ENCODE measurements around the gene ARHGAP8. TPM values are rescaled to one million over a fixed set of nuclear protein-coding genes. Genes with fewer than 3 reads are reported as not detected.
"Not testable (repeated sequence)": the region's sequence is repeated elsewhere in the genome, so short reads cannot be mapped to it uniquely, and the experiment has no call there.

Gene ARHGAP8
- total RNA-seq, 1 experiment from 2014 or later: 24.8 TPM

DNA sequence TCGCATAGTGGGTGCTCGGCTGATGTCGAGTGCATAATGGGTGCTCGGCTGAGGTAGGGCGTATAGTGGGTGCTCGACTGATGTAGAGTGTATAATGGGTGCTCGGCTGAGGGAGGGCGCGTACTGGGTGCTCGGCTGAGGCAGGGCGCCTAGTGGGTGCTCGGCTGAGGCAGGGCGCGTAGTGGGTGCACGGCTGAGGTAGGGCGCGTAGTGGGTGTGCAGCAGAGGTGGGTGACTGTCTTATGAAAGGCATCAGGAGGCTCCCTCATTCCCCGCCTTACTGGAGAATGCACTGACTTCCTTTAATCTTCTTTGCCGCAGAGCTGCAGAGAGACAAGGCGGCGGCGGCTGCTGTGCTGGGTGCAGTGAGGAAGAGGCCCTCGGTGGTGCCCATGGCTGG is 33.8 kb downstream of the ARHGAP8 start:
- Histone ChIP-seq H3K4me3 (ENCODE audit: insufficient read depth, low read depth, low read length) (no peak overlapping the region), H3K36me3 (replicated peaks; ENCODE audit: control insufficient read depth, insufficient read depth, low read length) (peaks cover 3% of the 10 kb centered on the region), H3K27me3 (ENCODE audit: control insufficient read depth, insufficient read depth, low read length) (no peaks in the 10 kb centered on the region)
- peak; percentile 33 for DNase-seq

DNA sequence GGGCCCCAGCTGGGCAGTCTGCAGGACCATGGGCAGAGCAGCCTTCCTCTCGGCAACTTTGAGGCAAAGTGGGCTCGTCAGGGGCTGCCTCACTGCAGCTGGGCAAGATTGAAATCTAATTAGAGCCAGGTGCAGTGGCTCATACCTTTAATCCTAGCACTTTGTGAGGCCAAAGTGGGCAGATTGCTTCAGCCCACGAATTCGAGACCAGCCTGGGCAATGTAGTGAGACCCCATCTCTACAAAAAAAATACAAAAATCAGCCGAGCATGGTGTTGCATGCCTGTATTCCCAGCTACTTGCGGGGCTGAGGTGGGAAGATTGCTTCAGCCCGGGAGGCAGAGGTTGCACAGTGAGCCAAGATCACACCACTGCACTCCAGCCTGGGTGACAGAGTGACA is 34.2 kb downstream of the ARHGAP8 start:
- H3K36me3 ChIP-seq (replicated peaks; ENCODE audit: control insufficient read depth, insufficient read depth, low read length): peaks cover 3% of the 10 kb centered on the region
- no peak overlapping the region for H3K4me3 ChIP-seq (ENCODE audit: insufficient read depth, low read depth, low read length)
- no peaks in the 10 kb centered on the region for H3K27me3 ChIP-seq (ENCODE audit: control insufficient read depth, insufficient read depth, low read length)
- no peak for DNase-seq

DNA sequence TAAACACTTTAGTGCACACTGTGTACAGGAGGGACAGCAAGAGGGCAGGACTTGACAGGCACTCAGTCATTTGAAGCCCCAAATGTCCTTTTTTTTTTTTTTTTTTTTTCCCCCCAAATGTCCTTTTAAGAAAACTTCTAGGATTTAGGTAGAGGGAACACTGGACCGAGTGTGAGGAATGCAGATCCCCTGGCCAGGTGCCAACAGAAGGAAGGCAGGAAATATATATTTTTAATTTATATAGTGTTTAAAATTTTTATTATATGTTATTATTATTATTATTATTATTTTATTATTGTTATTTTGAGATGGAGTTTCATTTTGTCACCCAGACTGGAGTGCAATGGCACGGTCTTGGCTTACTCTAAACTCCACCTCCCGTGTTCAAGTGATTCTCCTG is 35.5 kb downstream of the ARHGAP8 start:
- no peaks in the 10 kb centered on the region for H3K27me3 ChIP-seq (ENCODE audit: control insufficient read depth, insufficient read depth, low read length)
- peaks cover 3% of the 10 kb centered on the region for H3K36me3 ChIP-seq (replicated peaks; ENCODE audit: control insufficient read depth, insufficient read depth, low read length)
- H3K4me3 ChIP-seq (ENCODE audit: insufficient read depth, low read depth, low read length): no peak overlapping the region
- DNase-seq: no peak

DNA sequence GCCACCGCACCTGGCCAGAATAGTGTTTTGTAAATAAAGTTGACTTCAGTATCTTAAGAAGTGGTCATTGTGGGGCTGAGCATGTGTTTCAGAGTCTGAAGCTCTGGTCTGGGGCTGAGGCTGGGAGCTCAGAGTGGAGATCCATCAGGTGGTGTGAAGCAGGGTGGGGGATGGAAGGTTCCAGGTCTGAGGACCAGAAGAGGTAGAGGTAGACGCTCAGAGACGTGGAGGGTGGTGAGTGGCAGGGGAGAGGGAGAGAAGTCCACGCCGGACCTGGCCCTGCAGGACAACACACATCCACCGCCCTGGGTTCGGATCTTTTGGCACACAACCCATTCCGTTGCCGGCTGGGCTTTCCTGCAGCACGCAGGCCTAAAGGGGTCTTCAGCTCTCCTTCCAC is 40.7 kb downstream of the ARHGAP8 start:
- peak; percentile 52 for DNase-seq
- Histone ChIP-seq H3K36me3 (replicated peaks; ENCODE audit: control insufficient read depth, insufficient read depth, low read length) (no peaks in the 10 kb centered on the region; the same call in 1 of the 2 replicates), H3K4me3 (ENCODE audit: insufficient read depth, low read depth, low read length) (no peak overlapping the region), H3K27me3 (ENCODE audit: control insufficient read depth, insufficient read depth, low read length) (no peaks in the 10 kb centered on the region)

DNA sequence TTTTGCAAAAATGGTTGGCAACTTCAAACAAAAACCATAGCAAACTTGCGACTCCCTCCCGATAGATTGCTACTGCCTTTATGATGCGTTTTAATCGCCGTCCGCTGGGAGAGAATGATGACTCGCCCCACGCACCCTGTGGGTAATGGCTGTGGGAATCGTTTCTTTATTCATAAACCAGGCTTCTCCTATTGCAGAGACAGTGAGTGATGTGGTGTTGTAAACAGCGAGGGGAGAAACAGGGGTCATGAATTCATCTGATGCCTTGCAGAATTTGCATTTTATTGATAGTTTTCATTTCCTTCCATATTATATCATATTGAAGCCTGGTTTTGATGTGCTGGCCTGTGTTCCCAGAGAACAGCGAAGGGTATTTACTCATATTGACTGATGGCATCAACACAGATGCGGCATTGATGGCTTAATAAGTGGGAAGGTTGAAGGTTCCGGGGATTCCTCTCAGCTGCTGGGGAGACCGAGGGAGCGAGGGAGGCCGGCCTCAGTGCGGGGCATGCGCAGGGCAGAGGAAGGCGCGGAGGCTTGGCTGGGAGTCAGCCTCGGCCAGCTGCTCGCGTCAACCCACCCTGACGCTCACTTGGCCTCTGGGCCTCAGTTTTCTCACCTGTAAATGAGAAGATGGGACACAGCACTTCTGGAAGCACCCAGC is 41.3 kb downstream of the ARHGAP8 start:
- H3K36me3 ChIP-seq (replicated peaks; ENCODE audit: control insufficient read depth, insufficient read depth, low read length): no peaks in the 10 kb centered on the region
- no peaks in the 10 kb centered on the region for H3K27me3 ChIP-seq (ENCODE audit: control insufficient read depth, insufficient read depth, low read length)
- no peak overlapping the region for H3K4me3 ChIP-seq (ENCODE audit: insufficient read depth, low read depth, low read length)
- DNase-seq: peak; percentile 28

DNA sequence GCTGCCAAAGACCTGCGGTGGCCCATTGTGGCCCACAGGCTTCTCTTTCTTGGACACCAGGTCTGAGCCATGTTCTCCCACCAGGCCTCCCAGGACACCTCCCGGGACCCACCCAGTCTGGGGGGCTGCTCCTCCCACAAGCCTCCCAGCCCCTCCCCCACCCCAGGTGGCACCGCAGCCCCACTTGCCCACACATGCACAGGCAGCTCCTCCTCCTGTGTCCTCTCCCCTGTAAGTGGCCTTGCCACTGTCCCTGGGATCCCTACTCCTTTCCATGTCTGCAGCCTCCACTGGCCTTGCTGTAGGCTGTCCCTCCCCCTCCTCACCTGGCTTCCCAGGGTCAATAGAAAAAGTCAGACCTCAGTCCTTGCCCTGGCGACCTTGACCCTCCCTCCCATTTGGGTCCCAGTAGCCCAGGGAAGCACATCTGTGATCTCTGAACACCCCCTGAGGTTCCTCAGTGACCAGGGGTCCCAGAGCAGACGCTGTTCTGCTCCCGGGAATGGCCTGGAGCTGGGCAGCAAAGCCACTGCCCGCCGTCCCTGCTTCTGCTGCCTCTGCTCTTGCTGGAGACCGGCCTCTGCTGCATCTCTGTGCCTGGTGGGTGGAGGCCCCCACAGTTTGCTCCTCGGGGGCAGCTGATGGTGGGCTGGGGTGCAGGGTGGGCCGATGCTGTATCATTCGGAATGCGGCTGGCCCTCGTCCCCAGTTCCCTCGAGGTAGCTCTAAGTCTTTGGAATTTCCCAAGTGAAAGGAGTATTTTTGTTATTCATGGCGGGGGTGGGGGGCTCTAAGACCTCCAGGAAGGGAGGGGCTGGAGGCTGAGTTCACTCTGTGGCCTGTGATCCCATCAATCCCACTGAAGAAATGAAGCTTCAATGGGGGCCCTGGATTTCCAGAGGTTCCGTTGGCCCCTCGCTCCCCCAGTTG is 43.6 kb downstream of the ARHGAP8 start:
- H3K27me3 ChIP-seq (ENCODE audit: control insufficient read depth, insufficient read depth, low read length): no peaks in the 10 kb centered on the region
- DNase-seq: peak; percentile 86
- no peak overlapping the region for H3K4me3 ChIP-seq (ENCODE audit: insufficient read depth, low read depth, low read length)
- no peaks in the 10 kb centered on the region for H3K36me3 ChIP-seq (replicated peaks; ENCODE audit: control insufficient read depth, insufficient read depth, low read length)

DNA sequence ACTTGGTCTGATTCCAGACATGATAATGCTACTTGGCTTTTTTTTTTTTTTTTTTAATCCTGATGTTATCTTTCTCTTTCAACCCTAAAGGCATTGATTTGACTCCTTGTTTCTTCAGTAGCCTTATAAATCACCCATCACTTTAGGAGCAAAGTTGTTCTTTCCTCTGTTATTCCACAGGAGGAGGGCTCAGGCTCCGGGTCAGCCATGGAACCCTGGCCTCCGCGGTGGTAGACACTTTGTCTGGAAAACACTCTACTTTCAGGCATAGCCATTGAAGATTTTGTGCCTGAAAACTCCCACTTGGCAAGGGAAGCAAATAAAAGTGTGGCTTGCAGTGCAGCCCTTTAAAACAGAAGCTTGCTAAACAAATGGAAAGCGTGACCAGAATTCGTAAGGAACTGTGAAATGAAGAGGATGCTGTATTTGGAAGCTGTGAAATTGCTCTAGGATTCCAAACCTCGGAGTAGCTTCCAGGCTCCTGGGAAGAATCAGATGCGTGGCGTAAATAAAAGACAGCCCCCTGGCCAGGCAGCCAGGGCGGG is 44.9 kb downstream of the ARHGAP8 start:
- Histone ChIP-seq H3K4me3 (ENCODE audit: insufficient read depth, low read depth, low read length) (no peak overlapping the region), H3K36me3 (replicated peaks; ENCODE audit: control insufficient read depth, insufficient read depth, low read length) (no peaks in the 10 kb centered on the region), H3K27me3 (ENCODE audit: control insufficient read depth, insufficient read depth, low read length) (no peaks in the 10 kb centered on the region)
- DNase-seq: no peak

DNA sequence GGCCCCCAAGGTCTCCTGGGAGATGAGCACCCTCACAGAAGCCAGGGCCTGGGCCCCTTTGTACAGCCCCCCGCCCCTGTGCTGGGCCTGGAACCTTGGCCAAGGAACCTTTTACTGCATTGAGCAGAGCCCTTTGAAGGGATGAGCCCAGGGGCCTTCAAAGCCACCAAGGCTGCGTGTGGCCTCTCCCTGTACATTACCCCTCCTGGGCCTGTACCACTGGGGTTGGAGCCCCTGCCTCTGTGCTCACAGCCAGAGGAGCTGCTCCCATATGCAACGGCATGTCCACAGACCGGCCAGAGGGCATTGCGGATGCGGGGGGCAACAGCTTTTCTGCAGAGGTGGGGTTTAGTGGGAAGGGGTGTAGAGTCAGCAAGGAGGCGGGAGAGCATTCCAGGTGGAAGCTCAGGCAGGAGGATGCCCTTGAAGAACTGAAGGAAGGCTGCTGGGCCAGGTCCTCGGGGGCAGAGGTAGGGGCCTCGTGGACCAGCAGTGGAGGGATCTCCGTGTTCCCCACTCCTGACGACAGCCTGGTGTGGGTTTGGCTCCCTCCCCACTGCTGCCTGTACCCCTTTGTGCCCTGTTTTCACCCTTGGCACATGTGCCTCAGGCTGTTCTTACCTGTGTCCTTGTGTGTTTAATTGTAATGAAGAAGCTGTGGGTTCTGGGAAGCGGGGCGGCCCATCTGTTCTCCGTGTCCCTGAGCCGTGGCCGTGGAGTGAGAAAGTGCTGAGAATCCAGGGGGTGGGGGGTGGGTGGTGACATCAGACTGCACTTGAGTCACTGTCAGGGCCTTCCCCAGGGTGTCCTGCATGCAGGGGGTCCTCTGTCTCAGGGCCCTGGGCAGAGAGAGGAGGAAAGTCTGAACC is 46.9 kb downstream of the ARHGAP8 start:
- peak; percentile 60 for DNase-seq
- no peaks in the 10 kb centered on the region for H3K36me3 ChIP-seq (replicated peaks; ENCODE audit: control insufficient read depth, insufficient read depth, low read length)

DNA sequence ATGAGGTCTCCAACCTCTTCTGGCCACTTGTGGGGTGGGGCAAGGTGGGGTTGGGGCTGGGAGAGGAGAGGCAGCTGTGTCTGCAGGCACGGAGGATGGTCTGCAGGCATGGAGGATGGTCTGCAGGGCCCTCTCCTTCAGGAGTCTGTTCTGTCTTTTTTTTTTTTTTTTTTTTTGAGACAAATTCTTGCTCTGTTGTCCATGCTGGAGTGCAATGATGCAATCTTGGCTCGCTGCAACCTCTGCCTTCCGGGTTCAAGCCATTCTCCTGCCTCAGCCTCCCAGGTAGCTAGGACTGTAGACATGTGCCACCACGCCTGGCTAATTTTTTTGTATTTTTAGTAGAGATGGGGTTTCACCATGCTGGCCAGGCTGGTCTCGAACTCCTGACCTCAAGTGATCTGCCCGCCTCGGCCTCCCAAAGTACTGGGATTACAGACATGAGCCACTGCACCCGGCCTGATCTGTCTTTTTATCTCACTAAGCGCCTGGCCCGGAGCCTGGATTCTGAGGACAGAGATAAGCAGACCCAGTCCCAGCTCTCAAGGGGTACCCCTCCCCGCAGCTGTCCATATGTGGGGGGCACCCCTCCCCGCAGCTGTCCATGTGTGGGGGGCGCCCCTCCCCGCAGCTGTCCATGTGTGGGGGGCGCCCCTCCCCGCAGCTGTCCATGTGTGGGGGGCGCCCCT is 47.7 kb downstream of the ARHGAP8 start:
- H3K27me3 ChIP-seq (ENCODE audit: control insufficient read depth, insufficient read depth, low read length); H3K36me3 ChIP-seq (replicated peaks; ENCODE audit: control insufficient read depth, insufficient read depth, low read length); H3K4me3 ChIP-seq (ENCODE audit: insufficient read depth, low read depth, low read length): not testable (repeated sequence)
- peak; percentile 53 for DNase-seq

More for the DNA sequence above, 46.9 kb downstream of the ARHGAP8 start:
- Histone ChIP-seq H3K27me3 (ENCODE audit: control insufficient read depth, insufficient read depth, low read length) (no peaks in the 10 kb centered on the region), H3K4me3 (ENCODE audit: insufficient read depth, low read depth, low read length) (no peak overlapping the region)

DNA sequence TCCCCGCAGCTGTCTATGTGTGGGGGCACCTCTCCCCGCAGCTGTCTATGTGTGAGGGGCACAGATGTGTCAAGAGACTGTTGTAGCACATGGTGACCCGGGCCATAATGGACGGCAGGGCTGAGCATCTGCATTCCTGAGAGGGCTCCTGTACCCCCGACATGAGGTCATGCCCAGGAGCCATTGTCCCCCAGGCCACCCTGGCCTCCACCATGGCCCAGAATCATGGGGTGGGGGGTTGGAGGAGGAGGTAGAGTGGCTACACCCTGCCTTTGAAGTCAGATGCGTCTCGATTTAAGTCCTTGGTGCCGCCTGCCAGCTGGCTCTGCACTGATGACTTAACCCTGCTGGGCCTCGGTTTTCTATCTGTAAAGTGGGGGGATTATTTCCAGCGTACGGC is 49.1 kb downstream of the ARHGAP8 start:
- Histone ChIP-seq H3K36me3 (replicated peaks; ENCODE audit: control insufficient read depth, insufficient read depth, low read length) (no peaks in the 10 kb centered on the region), H3K4me3 (ENCODE audit: insufficient read depth, low read depth, low read length) (no peak overlapping the region), H3K27me3 (ENCODE audit: control insufficient read depth, insufficient read depth, low read length) (no peaks in the 10 kb centered on the region)
- no peak for DNase-seq

DNA sequence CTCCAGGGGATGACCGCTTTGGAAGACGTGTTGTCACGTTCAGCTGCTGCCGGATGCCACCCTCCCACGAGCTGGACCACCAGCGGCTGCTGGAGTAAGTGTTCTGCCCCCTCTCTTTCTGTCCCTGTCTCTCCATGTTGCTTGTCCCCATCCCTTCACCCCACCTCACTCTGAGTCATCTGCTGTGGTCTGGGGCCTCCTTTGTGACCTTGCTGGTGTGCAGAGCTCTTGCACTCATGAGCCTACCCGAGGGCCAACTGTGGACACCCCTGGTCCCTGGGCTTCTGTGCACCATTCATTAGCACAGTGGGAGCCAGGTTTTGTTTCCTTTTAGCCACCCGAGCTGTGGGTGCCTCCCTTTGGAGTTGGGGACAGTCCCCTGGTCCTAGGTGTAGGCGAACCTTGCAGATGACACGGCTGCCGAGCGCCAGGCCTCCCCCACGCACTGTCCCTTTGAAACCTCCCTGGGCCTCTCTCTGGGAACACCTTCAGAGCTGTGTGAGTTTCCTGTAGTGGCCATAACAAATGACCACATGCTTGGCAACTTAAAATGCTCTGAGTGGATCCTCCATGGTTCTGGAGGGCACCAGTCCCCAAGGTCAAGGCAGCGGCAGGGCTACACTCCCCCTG is 49.8 kb downstream of the ARHGAP8 start:
- H3K4me3 ChIP-seq (ENCODE audit: insufficient read depth, low read depth, low read length): no peak overlapping the region
- no peaks in the 10 kb centered on the region for H3K27me3 ChIP-seq (ENCODE audit: control insufficient read depth, insufficient read depth, low read length)
- no peak for DNase-seq
- H3K36me3 ChIP-seq (replicated peaks; ENCODE audit: control insufficient read depth, insufficient read depth, low read length): no peaks in the 10 kb centered on the region

DNA sequence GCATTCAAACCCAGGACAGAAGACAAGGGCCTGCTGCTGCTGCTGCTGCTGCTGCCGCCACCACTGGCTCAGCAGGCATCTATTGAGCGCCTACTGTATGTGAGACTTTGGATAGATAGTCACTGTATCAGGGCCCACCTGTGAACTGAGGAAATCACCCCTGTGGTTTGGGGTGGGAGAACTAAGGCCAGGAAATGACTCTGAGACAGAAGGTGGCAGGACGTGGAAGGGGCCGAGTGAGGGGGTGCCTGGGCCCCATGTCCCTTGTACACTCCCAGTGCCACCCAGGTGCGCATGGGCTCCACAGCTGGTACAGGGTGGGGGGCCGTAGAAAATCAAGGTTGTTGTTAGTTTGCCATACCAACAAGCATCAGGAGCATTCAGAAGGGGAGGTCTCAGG is 50.6 kb downstream of the ARHGAP8 start:
- no peak for DNase-seq
- Histone ChIP-seq H3K4me3 (ENCODE audit: insufficient read depth, low read depth, low read length) (no peak overlapping the region), H3K27me3 (ENCODE audit: control insufficient read depth, insufficient read depth, low read length) (no peaks in the 10 kb centered on the region), H3K36me3 (replicated peaks; ENCODE audit: control insufficient read depth, insufficient read depth, low read length) (no peaks in the 10 kb centered on the region)

DNA sequence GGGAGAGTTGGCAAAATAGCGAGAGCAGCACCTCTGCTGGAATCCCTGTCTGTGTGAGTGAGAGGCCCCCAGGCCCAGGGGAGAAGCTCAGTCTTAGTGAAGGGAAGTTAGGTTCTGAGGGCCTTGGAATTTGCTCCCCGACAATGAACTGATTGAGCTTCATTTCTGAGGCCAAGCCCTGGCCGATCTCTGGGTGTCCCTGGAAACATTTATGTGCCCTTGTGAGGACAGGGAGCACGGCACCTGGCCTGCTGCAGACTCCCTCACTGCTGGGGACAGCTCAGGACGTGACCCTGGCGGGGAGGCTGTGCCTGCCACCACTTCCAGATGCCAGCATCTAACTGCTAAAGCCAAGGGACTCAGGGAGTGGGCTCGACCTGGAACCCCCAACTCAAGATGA is 52.0 kb downstream of the ARHGAP8 start:
- no peak for DNase-seq
- Histone ChIP-seq H3K36me3 (replicated peaks; ENCODE audit: control insufficient read depth, insufficient read depth, low read length) (no peaks in the 10 kb centered on the region), H3K27me3 (ENCODE audit: control insufficient read depth, insufficient read depth, low read length) (no peaks in the 10 kb centered on the region), H3K4me3 (ENCODE audit: insufficient read depth, low read depth, low read length) (no peak overlapping the region)
